Hepatocyte (in vitro differentiated cells): ENCODE measurements around the gene GPHN.

Experiments used
- CTCF ChIP-seq: fragments of 200-600 bp; sonication (generic); IDR thresholded peaks from 2 replicates; pipeline ENCODE4 v1.5.1; 2016; ENCODE audit warnings: antibody characterized with exemption, mild to moderate bottlenecking; ENCODE audit not compliant: poor library complexity
- EZH2 ChIP-seq: fragments of 200-600 bp; sonication (generic); IDR thresholded peaks from 2 replicates; pipeline ENCODE4 v1.6.1; 2016; ENCODE audit warnings: antibody characterized with exemption, mild to moderate bottlenecking, borderline replicate concordance

- TF ChIP-seq CTCF, result no peak
- no peak for TF ChIP-seq EZH2
Measured at GRCh38 chr14:67045440-67045839, 537.5 kb downstream of the GPHN start.
